Measurements from ENCODE around the gene ITGA8.

Gene ITGA8

DNA sequence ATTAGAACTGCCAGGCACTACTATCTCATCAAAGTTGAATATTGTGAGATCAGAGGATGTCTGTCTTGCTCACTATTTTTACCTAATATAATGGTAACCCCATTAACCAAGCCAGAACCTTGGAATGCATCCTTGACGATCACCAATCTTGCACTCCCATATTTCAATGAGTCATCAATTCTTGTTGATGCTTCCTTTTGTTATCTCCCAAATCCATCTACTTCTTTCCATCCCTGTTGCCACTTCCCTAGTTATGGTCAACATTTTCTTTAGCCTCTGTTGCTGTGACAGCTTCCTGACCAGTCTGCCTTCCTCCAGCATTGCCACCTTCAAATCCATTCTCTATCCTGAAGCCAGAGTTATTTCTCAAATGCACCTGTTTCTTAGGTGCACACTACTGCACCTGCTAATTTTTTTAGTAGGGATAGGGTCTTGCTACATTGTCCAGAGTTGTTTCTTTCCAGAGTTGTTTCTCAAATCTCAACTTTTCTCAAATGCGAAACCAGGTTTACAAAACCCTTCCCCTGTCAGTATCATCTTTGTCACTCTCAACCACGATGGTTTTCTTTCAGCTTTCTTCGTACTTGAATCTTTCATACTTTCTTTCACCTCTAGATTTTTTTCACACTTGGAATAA, 15.7 kb downstream of the ITGA8 start:
- in situ Hi-C loops (cut with HindIII; ENCODE audit: low pct_ligation_motif_present, low pct_unique_long_range_greater_than_20kb, low sequenced_read_pairs) = no loop called here
- no peak for DNase-seq

DNA sequence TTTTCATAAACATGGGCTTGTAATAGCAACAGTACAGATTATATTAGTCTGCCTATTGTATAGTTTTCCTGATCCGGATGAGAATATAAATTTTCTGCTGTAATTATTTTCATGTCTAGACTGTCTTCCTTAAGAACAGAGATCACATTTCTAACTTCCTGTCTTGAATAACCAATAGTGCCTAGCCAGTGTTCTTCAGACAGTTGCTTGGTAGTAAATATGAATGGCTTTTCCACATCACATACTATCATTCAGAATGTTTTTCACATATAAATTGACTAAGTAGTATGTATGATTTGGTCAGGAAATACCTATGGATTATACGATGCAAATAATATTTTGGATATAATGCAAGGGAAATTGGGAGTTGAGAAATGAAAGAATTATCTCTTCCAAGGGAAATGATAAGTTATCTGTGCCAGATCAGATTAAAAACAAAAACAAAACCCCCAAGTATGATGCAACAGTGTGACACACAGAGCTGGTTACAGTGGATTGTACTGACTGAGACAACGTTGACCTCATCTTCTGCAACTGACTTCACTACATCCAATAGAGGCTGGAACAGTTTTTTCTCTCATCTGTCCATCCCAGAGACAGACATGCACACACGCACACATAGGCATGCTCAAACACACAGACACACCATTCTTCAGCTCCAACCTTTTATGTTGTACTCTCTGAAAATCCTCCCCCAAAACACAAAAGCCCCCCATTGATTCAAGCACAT, 16.4 kb downstream of the ITGA8 start:
- in situ Hi-C loops (cut with HindIII; ENCODE audit: low pct_ligation_motif_present, low pct_unique_long_range_greater_than_20kb, low sequenced_read_pairs) = no loop called here
- DNase-seq = no peak

DNA sequence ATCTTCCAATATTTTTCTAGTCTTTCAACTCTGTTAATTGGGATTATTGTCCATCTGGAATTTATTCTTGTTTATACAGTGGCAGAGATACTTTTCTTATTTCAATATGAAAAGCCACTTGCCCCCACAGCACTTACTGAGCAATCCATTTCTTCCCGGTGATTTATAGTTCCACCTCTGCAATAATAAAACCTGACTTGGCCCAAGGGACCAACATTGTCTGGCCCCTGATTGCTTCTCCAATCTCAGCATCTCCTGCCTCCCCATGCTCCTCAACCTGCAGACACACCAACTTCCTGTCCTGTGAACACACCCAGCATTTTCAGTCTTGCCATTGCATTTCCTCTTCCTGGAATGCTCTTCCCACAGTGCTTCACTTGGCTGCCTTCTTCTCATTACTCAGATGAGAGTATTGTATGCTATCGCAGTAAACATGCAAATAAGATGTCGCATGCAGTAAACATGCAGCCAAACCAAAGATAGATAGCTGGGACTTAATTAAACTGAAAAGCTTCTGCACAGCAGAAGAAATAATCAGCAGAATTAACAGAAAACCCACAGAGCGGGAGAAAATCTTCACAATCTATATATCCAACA, 19.5 kb downstream of the ITGA8 start:
- DNase-seq = no peak
- in situ Hi-C loops (cut with HindIII; ENCODE audit: low pct_ligation_motif_present, low pct_unique_long_range_greater_than_20kb, low sequenced_read_pairs) = no loop called here

DNA sequence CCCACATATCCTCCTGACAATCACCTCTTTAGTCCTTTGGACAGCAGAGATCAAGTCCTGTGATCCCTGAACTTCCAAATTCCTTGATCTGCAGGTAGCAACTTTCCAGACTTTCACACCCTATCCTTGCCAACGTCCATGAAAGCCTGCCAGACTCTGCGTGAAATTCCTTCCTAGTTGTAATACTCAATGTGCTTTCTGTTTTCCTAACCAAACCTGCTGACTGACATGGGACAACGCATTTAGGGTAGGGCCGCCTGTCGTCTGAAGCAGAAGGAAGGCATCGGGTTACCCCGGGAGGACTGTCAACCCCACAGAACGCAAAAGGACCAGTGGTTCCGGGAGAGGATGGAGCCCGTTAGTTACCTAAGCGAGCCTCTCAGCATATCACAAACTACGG, 23.9 kb downstream of the ITGA8 start:
- no peak for DNase-seq
- in situ Hi-C loops (cut with HindIII; ENCODE audit: low pct_ligation_motif_present, low pct_unique_long_range_greater_than_20kb, low sequenced_read_pairs) = no loop called here

DNA sequence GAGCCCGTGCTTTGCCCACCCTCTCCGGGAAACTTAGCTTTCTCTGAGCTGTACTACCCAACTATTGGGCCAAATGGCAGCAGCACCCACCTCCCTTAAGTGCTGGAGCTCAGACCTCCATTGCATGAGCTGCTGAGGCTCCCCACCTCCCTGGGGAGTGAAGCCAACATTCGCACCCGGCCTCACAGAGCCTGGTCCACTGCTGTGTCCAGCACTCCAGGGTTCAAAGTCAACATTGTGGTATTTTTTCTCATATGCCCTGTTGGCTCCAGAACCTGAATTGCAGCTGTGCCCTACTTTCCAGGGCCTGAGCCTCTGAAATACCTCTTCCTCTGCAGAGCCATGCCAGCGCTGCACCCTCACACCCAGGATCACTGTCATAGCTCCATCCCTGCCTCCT, 29.7 kb downstream of the ITGA8 start:
- no peak for DNase-seq
- in situ Hi-C loops (cut with HindIII; ENCODE audit: low pct_ligation_motif_present, low pct_unique_long_range_greater_than_20kb, low sequenced_read_pairs) = no loop called here

DNA sequence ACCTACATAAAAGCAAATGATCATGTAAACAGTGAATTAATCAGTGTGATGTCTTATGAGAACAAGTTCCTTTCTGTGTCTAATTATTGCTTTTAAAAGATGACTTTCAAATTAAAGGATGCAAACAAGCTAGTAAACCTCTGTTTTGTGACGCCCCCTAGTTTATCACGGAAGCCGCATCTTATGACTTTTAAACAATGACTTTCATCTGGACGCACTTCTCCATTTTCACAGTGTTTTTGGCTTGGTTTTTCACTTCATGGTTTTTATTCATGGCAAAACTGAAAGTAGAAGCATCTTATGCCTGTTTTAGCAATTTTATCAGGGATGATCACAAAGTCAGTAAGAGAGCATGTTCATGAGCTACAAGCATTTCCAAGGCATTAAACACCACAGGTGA, 35.0 kb downstream of the ITGA8 start:
- in situ Hi-C loops (cut with HindIII; ENCODE audit: low pct_ligation_motif_present, low pct_unique_long_range_greater_than_20kb, low sequenced_read_pairs) = no loop called here
- DNase-seq = no peak

DNA sequence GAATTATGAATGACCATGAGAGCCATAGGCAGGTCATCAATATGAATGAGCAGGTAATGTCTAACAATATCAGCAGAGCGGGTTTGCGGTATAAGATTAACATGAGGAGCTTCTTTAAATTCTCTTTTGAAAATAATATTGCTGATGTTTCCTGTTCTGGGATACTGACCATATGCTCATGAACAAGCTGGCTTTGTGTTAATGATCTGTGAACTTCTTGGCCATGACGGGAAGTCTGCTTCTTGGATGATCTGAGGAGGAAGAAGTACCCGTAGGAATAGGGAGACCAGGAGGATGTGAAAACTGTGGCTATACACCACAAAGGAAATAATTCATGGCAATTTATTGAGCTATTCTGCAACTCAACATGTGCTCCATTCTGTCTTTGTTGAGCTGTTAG, 38.6 kb downstream of the ITGA8 start:
- DNase-seq = no peak
- in situ Hi-C loops (cut with HindIII; ENCODE audit: low pct_ligation_motif_present, low pct_unique_long_range_greater_than_20kb, low sequenced_read_pairs) = no loop called here

DNA sequence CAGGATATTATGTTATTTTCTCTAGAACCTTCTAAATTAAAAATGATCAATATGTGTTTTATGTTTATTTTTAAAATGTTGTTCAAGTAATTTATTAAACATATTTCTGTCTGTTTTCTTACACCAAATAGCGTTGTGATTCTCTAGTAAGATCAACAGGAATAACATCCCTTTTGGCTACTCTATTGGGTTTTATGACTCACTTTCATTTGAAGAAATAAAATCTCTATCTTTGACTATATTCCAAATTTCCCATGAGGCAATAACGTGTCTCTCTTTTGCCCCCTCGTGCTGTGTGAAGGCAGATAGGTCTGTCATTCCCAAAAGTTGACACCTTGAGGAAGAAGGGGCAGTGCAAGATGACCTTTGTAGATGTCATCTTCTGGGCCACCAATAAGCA, 40.9 kb downstream of the ITGA8 start:
- no peak for DNase-seq
- in situ Hi-C loops (cut with HindIII; ENCODE audit: low pct_ligation_motif_present, low pct_unique_long_range_greater_than_20kb, low sequenced_read_pairs) = no loop called here

DNA sequence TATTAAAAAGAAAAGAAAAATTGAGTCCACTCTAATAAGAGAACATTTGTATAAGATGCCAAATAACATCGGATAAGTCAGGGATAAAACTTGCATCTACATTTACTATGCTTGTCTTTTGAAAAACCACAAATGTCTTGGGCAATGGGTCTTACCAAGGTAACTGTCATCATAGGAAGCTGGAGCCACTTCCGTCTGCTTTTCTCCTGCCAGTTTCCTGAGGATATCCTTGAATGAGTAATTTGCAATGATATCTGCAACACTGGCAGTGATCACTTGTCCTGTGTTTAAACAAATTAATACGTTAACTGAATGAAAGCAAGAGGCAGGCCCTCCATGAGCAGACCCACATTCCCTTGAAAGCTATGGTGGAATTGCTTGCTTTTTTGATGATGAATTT, 47.3 kb downstream of the ITGA8 start:
- in situ Hi-C loops (cut with HindIII; ENCODE audit: low pct_ligation_motif_present, low pct_unique_long_range_greater_than_20kb, low sequenced_read_pairs) = no loop called here
- no peak for DNase-seq

DNA sequence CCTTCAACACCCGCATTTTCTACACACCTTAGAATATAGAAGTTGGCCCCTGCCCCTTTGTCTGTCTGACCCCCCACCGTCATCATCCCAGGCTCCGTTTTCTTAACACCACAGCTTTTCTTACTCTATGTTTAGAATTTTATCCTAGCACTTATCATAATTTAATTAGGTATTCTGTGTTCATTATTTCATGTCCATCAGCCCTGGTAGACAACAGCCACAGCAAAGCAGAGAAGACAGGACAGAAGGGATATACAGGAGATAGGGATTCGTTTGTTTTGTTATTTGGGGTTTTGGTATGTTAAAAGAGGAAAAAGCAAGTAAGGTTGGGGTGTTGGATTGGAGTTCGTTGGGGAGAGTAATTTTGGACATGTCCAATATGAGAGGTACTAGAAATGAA, 48.8 kb downstream of the ITGA8 start:
- in situ Hi-C loops (cut with HindIII; ENCODE audit: low pct_ligation_motif_present, low pct_unique_long_range_greater_than_20kb, low sequenced_read_pairs) = no loop called here
- DNase-seq = no peak

DNA sequence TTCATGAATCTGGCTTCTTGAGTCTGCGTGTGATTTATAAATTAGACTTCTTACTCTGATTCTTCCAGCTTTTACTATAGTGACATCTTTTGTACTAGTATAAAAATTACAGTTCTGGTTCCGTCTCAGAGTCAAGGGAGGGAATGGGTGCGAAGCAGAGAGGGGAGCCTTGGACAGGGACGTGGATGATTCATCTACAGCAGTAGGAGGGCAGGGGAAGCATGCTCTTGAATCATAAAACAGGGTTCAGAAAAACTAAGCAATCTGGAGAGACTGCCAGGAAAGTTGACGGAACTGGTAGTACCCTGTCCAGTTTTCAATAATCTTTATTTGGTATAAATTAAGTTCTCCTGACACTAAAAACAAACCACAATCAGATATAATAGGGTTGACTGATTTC, 58.1 kb downstream of the ITGA8 start:
- no peak for DNase-seq
- in situ Hi-C loops (cut with HindIII; ENCODE audit: low pct_ligation_motif_present, low pct_unique_long_range_greater_than_20kb, low sequenced_read_pairs) = no loop called here

DNA sequence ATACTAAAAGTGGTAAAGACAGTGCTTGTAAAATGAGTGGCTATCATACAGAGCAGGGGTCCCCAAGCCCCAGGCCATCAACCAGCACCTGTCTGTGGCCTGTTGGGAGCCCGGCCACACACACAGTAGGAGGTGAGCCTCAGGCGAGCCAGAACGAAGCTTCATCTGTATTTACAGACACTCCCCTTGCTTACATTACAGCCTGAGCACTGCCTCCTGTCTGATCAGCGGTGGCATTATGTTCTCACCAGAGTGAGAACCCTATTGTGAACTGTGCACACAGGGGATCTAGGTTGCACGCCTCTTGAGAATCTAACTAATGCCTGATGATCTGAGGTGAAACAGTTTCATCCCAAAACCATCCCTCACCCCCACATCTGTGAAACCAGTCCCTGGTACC, 58.7 kb downstream of the ITGA8 start:
- in situ Hi-C loops (cut with HindIII; ENCODE audit: low pct_ligation_motif_present, low pct_unique_long_range_greater_than_20kb, low sequenced_read_pairs) = no loop called here
- DNase-seq = no peak

DNA sequence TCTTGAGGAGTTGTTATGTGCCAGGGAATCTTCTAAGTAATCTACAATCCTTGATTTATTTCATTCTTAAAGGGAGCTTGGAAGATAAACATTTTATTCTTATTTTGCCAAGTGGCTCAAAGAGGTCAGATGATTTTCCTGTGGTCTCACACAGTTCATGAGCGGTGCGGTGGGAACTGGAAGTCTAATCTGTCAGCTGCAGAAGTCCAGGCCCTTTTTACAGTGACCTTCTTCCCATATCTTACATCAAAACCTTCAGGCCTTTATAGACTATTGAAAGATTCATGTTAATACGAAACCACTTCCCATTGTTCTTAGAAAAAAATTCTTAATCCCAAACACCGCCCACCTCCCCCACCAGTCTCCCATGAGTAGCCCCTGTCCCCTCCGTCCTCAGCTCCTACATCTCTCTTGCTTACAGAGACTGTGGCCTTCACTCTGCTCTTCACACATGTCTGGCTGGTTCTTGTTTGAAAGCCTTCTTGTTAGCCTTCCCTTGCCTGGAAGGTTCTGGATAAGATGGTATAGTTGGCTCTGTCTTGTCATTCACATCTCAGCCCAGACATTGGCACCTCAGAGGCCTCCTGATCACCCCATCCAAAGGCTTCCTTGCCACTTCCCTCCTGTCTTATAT, 61.5 kb downstream of the ITGA8 start:
- DNase-seq = no peak
- in situ Hi-C loops (cut with HindIII; ENCODE audit: low pct_ligation_motif_present, low pct_unique_long_range_greater_than_20kb, low sequenced_read_pairs) = no loop called here

DNA sequence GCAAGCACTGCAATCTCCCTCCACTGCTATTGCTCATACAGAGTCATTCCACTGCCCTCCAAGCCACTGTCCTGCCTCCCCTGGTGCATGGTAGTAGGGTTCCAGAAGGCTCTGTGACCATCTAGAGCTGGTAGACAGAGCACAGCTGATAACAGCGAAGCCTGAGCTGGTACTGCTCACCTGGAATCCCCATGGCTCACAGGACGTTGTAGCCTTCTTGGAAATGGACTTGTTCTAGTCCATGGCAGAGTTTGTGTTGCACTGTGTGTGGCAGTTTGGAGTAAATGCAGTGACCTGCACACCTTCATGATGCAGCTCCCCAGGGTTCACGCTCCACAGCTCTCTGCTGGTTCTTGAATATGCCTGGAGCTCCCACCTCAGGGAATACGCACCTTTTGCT, 67.0 kb downstream of the ITGA8 start:
- no peak for DNase-seq
- in situ Hi-C loops (cut with HindIII; ENCODE audit: low pct_ligation_motif_present, low pct_unique_long_range_greater_than_20kb, low sequenced_read_pairs) = no loop called here

DNA sequence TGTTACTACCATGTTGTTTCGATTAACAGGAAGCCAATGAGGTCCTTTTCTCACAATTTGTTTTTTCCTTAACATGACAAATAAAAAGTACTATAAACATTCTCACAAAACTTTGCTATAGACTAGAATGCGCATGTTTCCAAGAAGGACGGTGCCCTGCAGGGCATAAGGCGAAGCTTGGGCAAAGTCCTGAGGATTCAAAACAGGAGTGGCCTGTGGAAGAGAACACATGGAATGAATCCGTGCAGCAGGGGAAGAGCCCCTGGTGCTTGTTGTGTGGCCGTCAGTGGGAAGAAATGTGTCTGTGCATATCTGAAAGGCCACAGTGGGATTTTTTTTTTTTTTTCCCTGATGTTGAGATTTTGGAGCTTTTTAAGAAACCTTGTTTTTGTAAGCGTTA, 67.6 kb downstream of the ITGA8 start:
- DNase-seq = no peak
- in situ Hi-C loops (cut with HindIII; ENCODE audit: low pct_ligation_motif_present, low pct_unique_long_range_greater_than_20kb, low sequenced_read_pairs) = no loop called here

DNA sequence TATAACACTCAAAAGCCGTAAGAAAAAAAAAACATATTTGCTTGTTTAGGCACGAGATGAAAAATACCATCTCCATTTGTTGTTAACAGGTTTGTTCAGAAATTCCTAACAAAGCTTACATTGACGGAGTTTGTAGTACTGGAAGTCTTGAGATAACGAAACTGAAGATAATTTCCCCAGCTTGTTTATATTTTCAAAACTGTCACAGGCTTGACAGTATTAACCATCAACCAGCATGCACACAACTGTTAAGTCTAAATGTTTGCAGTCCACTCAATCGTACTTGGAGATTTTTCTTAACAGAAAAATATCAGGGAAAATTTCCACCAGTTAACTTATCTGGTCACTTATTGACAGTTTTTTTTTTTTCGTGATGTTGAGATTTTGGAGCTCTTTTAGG, 68.5 kb downstream of the ITGA8 start:
- DNase-seq = no peak
- in situ Hi-C loops (cut with HindIII; ENCODE audit: low pct_ligation_motif_present, low pct_unique_long_range_greater_than_20kb, low sequenced_read_pairs) = no loop called here

DNA sequence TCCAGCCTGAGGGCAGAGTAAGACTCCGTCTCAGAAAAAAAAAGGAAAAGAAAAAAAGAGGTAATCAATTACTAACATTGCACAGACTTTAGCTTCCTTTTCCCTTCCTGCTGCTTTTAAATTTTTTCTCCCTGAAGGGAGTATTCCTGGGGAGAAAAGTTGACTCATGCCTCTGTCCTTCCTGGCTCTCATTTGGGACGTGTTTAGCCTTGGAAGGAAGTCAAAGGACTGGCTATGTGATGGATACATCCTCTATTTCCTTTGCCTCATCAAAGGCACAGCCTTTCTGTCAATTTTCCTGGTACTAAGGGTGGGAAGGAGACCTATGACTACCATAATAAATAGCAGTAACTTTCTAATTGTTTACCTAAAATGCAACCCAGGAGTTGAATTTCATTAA, 77.6 kb downstream of the ITGA8 start:
- in situ Hi-C loops (cut with HindIII; ENCODE audit: low pct_ligation_motif_present, low pct_unique_long_range_greater_than_20kb, low sequenced_read_pairs) = no loop called here
- DNase-seq = no peak

DNA sequence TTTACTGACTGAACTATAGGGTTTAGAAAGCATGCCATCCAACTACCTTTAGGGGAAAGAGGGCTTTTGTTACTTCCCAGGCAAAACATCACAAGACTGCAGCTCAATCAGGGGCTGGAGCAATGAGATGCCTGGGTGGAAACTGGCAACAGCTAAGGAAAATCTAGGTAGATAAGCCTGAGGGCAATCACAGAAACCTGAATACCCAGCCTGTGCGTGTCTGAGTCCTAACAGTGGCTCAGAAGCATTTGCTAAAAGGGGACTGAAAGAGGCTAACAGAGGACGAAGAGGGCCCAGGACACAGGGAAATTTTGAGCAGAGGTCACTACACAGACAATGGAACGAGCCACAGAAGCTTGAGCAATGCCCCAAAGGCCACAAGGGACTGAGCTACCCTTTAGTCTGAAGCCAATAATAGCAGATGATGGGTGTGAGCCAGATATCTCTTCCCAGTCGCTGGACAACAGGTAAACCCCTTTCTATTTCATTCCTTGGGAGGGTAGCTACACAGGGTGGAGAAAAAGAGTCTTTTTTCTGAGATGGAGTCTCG, 79.1 kb downstream of the ITGA8 start:
- DNase-seq = no peak

DNA sequence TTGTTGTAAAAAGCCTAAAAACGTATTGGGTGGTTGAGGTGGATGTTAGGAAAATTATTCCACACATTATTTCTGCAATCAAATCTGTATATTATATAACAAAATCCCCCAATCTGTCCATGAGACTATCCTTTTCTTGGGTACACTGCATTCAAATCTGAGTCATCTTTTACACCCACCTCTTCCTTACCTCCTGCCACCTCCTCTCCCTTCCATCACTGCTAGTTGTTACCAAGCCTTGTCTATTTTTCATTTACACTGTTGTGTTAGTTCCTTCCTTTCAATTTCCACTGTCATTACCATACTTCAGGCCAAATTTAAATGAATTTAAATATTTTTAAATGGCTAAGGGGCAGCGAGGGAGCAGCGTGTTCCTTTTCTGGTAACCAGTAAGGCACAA, 83.3 kb downstream of the ITGA8 start:
- no peak for DNase-seq
- in situ Hi-C loops (cut with HindIII; ENCODE audit: low pct_ligation_motif_present, low pct_unique_long_range_greater_than_20kb, low sequenced_read_pairs) = no loop called here

More for the DNA sequence above, 79.1 kb downstream of the ITGA8 start:
- in situ Hi-C loops (cut with HindIII; ENCODE audit: low pct_ligation_motif_present, low pct_unique_long_range_greater_than_20kb, low sequenced_read_pairs) = no loop called here

Data from ACHN (cell line).